GM12878 (cell line): ENCODE measurements around the gene PRKN. TPM values are rescaled to one million over a fixed set of nuclear protein-coding genes. Genes with fewer than 3 reads are reported as not detected.

Experiments
- ATAC-seq: fragments of 200-7000 bp; cut with Tn5 transposase; 3 replicates; pipeline ENCODE4 v1.9.1; 2020; ENCODE audit warnings: mild to moderate bottlenecking, moderate library complexity
- BruUV-seq: library from RNA; stranded (reverse); fragments of 400-500 nt; replicated peaks from 2 replicates; lab custom pipeline; 2021; lab: Mats Ljungman, UMichigan
- CTCF ChIA-PET: fragments of 300-600 bp; sonication (Branson Sonifier 250); formaldehyde crosslinking; extraction: SDS; loops from one replicate; lab custom pipeline; 2021; ENCODE audit warnings: inconsistent platforms; lab: Yijun Ruan, JAX
- POLR2A ChIA-PET: fragments of 350-600 bp; formaldehyde crosslinking; extraction: SDS; loops from one replicate; lab custom pipeline; 2021; ENCODE audit warnings: inconsistent platforms; lab: Charles Lee
- RAD21 ChIA-PET: fragments of 300-600 bp; sonication (Branson Sonifier 250); formaldehyde crosslinking; loops from one replicate; lab custom pipeline; 2023; ENCODE audit warnings: antibody characterized with exemption; ENCODE audit not compliant: unreplicated experiment; lab: Charles Lee
- SMC1A ChIA-PET: fragments of 300-600 bp; sonication (Branson Sonifier 250); formaldehyde crosslinking; loops from one replicate; lab custom pipeline; 2023; ENCODE audit not compliant: unreplicated experiment, uncharacterized antibody; lab: Charles Lee
- DNase-seq: peaks from one replicate; pipeline ENCODE4 v3.0.0-alpha.2; 2011; ENCODE audit warnings: low read depth, low spot score
- FAIRE-seq: peaks from 3 replicates; lab custom pipeline; 2011; peaks lifted over from hg19 to GRCh38; lab: Jason Lieb, UNC
- H2AFZ ChIP-seq: 2 replicates; pipeline ENCODE4 v1.6.0; 2011; ENCODE audit warnings: low read depth, low read length, control low read depth; ENCODE audit not compliant: control insufficient read depth
- H3K27ac ChIP-seq: 2 replicates; pipeline ENCODE4 v1.5.1; 2011; ENCODE audit warnings: control low read depth; ENCODE audit not compliant: control insufficient read depth, insufficient read depth
- H3K27me3 ChIP-seq, 2 experiments: replicated peaks in 1 of 2; 2 replicates each; pipeline versions ENCODE4 v1.6.0 to v1.6.1; 2011; ENCODE audit warnings: low read length in 1 of 2; ENCODE audit not compliant: control insufficient read depth in 2 of 2, insufficient read depth in 2 of 2
- H3K36me3 ChIP-seq, 2 experiments: 2 replicates each; pipeline ENCODE4 v1.5.1; 2011; ENCODE audit warnings: low read length in 1 of 2; ENCODE audit not compliant: control insufficient read depth in 2 of 2, insufficient read depth in 2 of 2
- H3K4me1 ChIP-seq: 2 replicates; pipeline ENCODE4 v1.6.1; 2011; ENCODE audit warnings: mild to moderate bottlenecking, low read length, moderate library complexity, mixed read lengths; ENCODE audit not compliant: control insufficient read depth, insufficient read depth
- H3K4me2 ChIP-seq: 2 replicates; pipeline ENCODE4 v1.6.0; 2011; ENCODE audit warnings: control low read depth; ENCODE audit not compliant: control insufficient read depth, insufficient read depth
- H3K4me3 ChIP-seq: fragments of 200-600 bp; sonication (generic); 2 replicates; pipeline ENCODE4 v1.5.1; 2016
- H3K79me2 ChIP-seq: 2 replicates; pipeline ENCODE4 v1.6.0; 2011; ENCODE audit warnings: low read length; ENCODE audit not compliant: control insufficient read depth, insufficient read depth
- H3K9ac ChIP-seq: 2 replicates; pipeline ENCODE4 v1.8.0; 2011; ENCODE audit warnings: low read length, control low read depth, mixed read lengths; ENCODE audit not compliant: control insufficient read depth, insufficient read depth
- H3K9me3 ChIP-seq: replicated peaks from 3 replicates; pipeline ENCODE4 v1.5.1; 2011; ENCODE audit warnings: mild to moderate bottlenecking, low read length; ENCODE audit not compliant: control insufficient read depth, insufficient read depth
- H4K20me1 ChIP-seq: 2 replicates; pipeline ENCODE4 v1.6.0; 2011; ENCODE audit not compliant: control insufficient read depth, insufficient read depth
- BRCA1 ChIP-seq: IDR thresholded peaks from 2 replicates; pipeline ENCODE4 v1.6.1; 2011; ENCODE audit warnings: low read depth, low read length, improper control_type of control experiment
- CBX5 ChIP-seq: sonication (generic); IDR thresholded peaks from 2 replicates; pipeline ENCODE4 v1.6.1; 2016; ENCODE audit warnings: low read depth, moderate library complexity, mild to moderate bottlenecking, inconsistent platforms
- ESRRA ChIP-seq: IDR thresholded peaks from 2 replicates; pipeline ENCODE4 v1.6.1; 2012; ENCODE audit warnings: mild to moderate bottlenecking, low read length, improper control_type of control experiment
- HCFC1 ChIP-seq: fragments of 150-350 bp; IDR thresholded peaks from 2 replicates; pipeline ENCODE4 v1.6.1; 2014; ENCODE audit warnings: low read length
- IKZF1 ChIP-seq: fragments of 450-650 bp; conservative IDR thresholded peaks from 2 replicates; pipeline ENCODE4 v1.6.1; 2017; ENCODE audit warnings: antibody characterized with exemption, mild to moderate bottlenecking
- JUND ChIP-seq: IDR thresholded peaks from 2 replicates; pipeline ENCODE4 v1.6.1; 2012; ENCODE audit warnings: low read depth, mild to moderate bottlenecking, low read length, improper control_type of control experiment, moderate library complexity
- MXI1 ChIP-seq: fragments of 150-350 bp; IDR thresholded peaks from 2 replicates; pipeline ENCODE4 v1.6.1; 2011; ENCODE audit warnings: low read depth, mild to moderate bottlenecking, inconsistent platforms, low read length, improper control_type of control experiment
- NFYA ChIP-seq: IDR thresholded peaks from 2 replicates; pipeline ENCODE4 v1.6.1; 2011; ENCODE audit warnings: low read depth, mild to moderate bottlenecking, low read length, improper control_type of control experiment, borderline replicate concordance
- RCOR1 ChIP-seq: conservative IDR thresholded peaks from 2 replicates; pipeline ENCODE4 v1.6.1; 2012; ENCODE audit warnings: low read depth, low read length, improper control_type of control experiment
- SPI1 ChIP-seq: IDR thresholded peaks from 2 replicates; pipeline ENCODE4 v1.6.1; 2011; ENCODE audit warnings: low read depth, mild to moderate bottlenecking, low read length, moderate library complexity, borderline replicate concordance; ENCODE audit not compliant: insufficient read depth
- STAT3 ChIP-seq: IDR thresholded peaks from 2 replicates; pipeline ENCODE4 v1.6.1; 2011; ENCODE audit warnings: low read depth, low read length, improper control_type of control experiment
- TARDBP ChIP-seq: IDR thresholded peaks from 2 replicates; pipeline ENCODE4 v1.6.1; 2016; ENCODE audit warnings: borderline replicate concordance
- TCF7 ChIP-seq: IDR thresholded peaks from 2 replicates; pipeline ENCODE4 v1.6.1; 2014; ENCODE audit warnings: antibody characterized with exemption, borderline replicate concordance
- ZNF24 ChIP-seq: fragments of 450-650 bp; IDR thresholded peaks from 2 replicates; pipeline ENCODE4 v1.6.1; 2017; ENCODE audit warnings: antibody characterized with exemption, mild to moderate bottlenecking
- WGBS: methylation state at CpG from one replicate; pipeline ENCODE4 v1.1.6; 2016; ENCODE audit warnings: low lambda C conversion rate; ENCODE audit not compliant: insufficient replicate concordance, insufficient coverage; ENCODE audit errors: missing lambda C conversion rate; 5-methylcytosine and 5-hydroxymethylcytosine counted together
- in situ Hi-C: fragments of 300-500 bp; cut with MboI; formaldehyde crosslinking; loops from 9 replicates; pipeline ENCODE4 v1.14.3; 2018; ENCODE audit warnings: mixed read lengths
- intact Hi-C: fragments of 100-400 bp; cut with micrococcal nuclease; formaldehyde crosslinking; loops from one replicate; pipeline ENCODE4 v1.14.2; 2022; ENCODE audit not compliant: unreplicated experiment
- polyA plus RNA-seq, 11 experiments: library from polyadenylated mRNA; depleted of rRNA in 4 of 11; unstranded in 6 of 11; stranded (reverse) in 5 of 11; fragments of >200 nt; fragmentation: Nextera tagmentation in 4 of 11; fragmentation: Illumina TruSeq in 1 of 11; extraction: Ambion mirVana in 4 of 11; extraction: Trizol in 1 of 11; gene quantifications; 1 replicate in 1 of 11; 2 replicates in 10 of 11; pipeline versions ENCODE4 v1.2.1 to v1.2.3, GENCODE V29; 2011 to 2016; ENCODE audit warnings: inconsistent platforms in 2 of 11, missing spikeins in 2 of 11, low read depth in 1 of 11
- total RNA-seq, 4 experiments: library from RNA; depleted of rRNA in 3 of 4; stranded (reverse); fragments of >200 nt in 3 of 4; fragmentation: Illumina TruSeq in 1 of 4; extraction: Trizol in 1 of 4; gene quantifications; 2 replicates each; pipeline versions ENCODE4 v1.2.1 to v1.2.3, GENCODE V29; 2013 to 2021
- TF ChIP-seq, protein P1 (sequence below): fragments of 450-650 bp; IDR thresholded peaks from 2 replicates; pipeline ENCODE4 v1.6.1; 2017; ENCODE audit warnings: mild to moderate bottlenecking, low read depth, inconsistent platforms; ENCODE audit not compliant: poor library complexity, severe bottlenecking
- TF ChIP-seq, protein P2 (sequence below): fragments of 450-650 bp; formaldehyde crosslinking; IDR thresholded peaks from 2 replicates; pipeline ENCODE4 v1.5.0; 2022; ENCODE audit warnings: mild to moderate bottlenecking, missing genetic modification characterization

PRKN gene
- total and polyA plus RNA-seq, 10 of the 15 experiments (the other 5 are each of a cell fraction or from before 2014, with no cell fraction given), result 0.06 to 0.09 TPM; not detected in 8

DNA sequence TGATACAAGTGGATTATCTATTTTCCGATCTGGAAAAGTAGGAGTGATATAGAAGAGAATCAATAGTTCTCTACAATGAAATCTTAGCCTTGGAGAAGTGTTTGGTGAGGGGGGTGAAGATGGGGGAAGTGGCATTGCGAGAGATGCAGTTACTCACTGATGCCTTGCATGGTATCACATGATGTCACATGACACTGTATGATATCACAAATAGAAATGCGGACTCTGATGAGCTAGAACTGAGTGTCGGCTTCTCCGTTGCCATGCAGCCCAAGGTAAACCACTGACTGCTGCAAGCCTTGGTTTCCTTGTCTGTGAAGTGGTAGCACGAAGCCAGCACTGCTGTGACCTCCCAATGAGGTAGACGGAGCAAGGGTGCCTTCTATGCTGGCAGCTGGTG is 1050.4 kb downstream of the PRKN start:
- no peak overlapping the region for H3K4me2 ChIP-seq
- H3K27ac ChIP-seq, result no peak overlapping the region
- SMC1A ChIA-PET, result interaction anchor here (0.9 to 1.2 kb wide), 2 partner anchors 17 to 67 kb away, joined by 3 to 4 read pairs; no protein-coding TSS in a partner anchor
- no peaks in the 10 kb centered on the region for H3K4me1 ChIP-seq
- ATAC-seq (no peak), DNase-seq (no peak), FAIRE-seq (no peak)
- H3K27me3 ChIP-seq, result no peaks in the 10 kb centered on the region
- in situ Hi-C loops (no loop called here), intact Hi-C loops (no loop called here)
- TF ChIP-seq, protein P1, sequence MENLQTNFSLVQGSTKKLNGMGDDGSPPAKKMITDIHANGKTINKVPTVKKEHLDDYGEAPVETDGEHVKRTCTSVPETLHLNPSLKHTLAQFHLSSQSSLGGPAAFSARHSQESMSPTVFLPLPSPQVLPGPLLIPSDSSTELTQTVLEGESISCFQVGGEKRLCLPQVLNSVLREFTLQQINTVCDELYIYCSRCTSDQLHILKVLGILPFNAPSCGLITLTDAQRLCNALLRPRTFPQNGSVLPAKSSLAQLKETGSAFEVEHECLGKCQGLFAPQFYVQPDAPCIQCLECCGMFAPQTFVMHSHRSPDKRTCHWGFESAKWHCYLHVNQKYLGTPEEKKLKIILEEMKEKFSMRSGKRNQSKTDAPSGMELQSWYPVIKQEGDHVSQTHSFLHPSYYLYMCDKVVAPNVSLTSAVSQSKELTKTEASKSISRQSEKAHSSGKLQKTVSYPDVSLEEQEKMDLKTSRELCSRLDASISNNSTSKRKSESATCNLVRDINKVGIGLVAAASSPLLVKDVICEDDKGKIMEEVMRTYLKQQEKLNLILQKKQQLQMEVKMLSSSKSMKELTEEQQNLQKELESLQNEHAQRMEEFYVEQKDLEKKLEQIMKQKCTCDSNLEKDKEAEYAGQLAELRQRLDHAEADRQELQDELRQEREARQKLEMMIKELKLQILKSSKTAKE, result no peak
- TF ChIP-seq SPI1 (no peak), NFYA (no peak), STAT3 (no peak), BRCA1 (no peak), TARDBP (no peak), CBX5 (no peak), HCFC1 (no peak), MXI1 (no peak), TCF7 (no peak), ZNF24 (no peak), ESRRA (no peak), JUND (no peak), IKZF1 (no peak), RCOR1 (no peak)
- TF ChIP-seq, protein P2, sequence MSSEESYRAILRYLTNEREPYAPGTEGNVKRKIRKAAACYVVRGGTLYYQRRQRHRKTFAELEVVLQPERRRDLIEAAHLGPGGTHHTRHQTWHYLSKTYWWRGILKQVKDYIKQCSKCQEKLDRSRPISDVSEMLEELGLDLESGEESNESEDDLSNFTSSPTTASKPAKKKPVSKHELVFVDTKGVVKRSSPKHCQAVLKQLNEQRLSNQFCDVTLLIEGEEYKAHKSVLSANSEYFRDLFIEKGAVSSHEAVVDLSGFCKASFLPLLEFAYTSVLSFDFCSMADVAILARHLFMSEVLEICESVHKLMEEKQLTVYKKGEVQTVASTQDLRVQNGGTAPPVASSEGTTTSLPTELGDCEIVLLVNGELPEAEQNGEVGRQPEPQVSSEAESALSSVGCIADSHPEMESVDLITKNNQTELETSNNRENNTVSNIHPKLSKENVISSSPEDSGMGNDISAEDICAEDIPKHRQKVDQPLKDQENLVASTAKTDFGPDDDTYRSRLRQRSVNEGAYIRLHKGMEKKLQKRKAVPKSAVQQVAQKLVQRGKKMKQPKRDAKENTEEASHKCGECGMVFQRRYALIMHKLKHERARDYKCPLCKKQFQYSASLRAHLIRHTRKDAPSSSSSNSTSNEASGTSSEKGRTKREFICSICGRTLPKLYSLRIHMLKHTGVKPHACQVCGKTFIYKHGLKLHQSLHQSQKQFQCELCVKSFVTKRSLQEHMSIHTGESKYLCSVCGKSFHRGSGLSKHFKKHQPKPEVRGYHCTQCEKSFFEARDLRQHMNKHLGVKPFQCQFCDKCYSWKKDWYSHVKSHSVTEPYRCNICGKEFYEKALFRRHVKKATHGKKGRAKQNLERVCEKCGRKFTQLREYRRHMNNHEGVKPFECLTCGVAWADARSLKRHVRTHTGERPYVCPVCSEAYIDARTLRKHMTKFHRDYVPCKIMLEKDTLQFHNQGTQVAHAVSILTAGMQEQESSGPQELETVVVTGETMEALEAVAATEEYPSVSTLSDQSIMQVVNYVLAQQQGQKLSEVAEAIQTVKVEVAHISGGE (CRISPR knock-in tag), result no peak
- H2AFZ ChIP-seq, result no peak overlapping the region
- POLR2A ChIA-PET, result no interaction called here
- 30% methylated on average over 7 of the region's 7 CpGs for WGBS
- H3K79me2 ChIP-seq, result no peaks in the 10 kb centered on the region
- no TSS peak for BruUV-seq
- RAD21 ChIA-PET, result no interaction called here
- H3K9ac ChIP-seq, result no peak overlapping the region
- CTCF ChIA-PET, result interaction anchor here (1.1 kb wide), 1 partner anchor 259 kb away, joined by 3 read pairs; no protein-coding TSS in a partner anchor
- H4K20me1 ChIP-seq, result no peaks in the 10 kb centered on the region
- H3K36me3 ChIP-seq, result no peaks in the 10 kb centered on the region; a peak in 1 of 4 replicates
- no peaks in the 10 kb centered on the region for H3K9me3 ChIP-seq
- no peak overlapping the region for H3K4me3 ChIP-seq
